GM19324 (cell line): ENCODE measurements around the gene CD302.
"Not testable (repeated sequence)": the region's sequence is repeated elsewhere in the genome, so short reads cannot be mapped to it uniquely, and the experiment has no call there.

Experiments
- ATAC-seq: cut with Tn5 transposase; IDR thresholded peaks from one replicate; pipeline ENCODE4 v1.9.1; 2021; ENCODE audit warnings: mild to moderate bottlenecking, moderate library complexity; ENCODE audit not compliant: unreplicated experiment, low FRiP score

CD302 gene

GRCh38 chr2:159797543-159798375 lies at the start of gene CD302:
CD302 (minus strand) TSS chr2:159798208; CDS start chr2:159798198, 10 bp downstream.
- no peak for ATAC-seq

- ATAC-seq = no peak
Measured at GRCh38 chr2:159846564-159846963, 48.6 kb upstream of the CD302 start.

- ATAC-seq = no peak
Measured at GRCh38 chr2:159840616-159841015, 42.6 kb upstream of the CD302 start.

GRCh38 chr2:159832858-159833257 lies 34.9 kb upstream of the CD302 start:
- no peak for ATAC-seq

- no peak for ATAC-seq
Measured at GRCh38 chr2:159832026-159832425, 34.0 kb upstream of the CD302 start.

DNA sequence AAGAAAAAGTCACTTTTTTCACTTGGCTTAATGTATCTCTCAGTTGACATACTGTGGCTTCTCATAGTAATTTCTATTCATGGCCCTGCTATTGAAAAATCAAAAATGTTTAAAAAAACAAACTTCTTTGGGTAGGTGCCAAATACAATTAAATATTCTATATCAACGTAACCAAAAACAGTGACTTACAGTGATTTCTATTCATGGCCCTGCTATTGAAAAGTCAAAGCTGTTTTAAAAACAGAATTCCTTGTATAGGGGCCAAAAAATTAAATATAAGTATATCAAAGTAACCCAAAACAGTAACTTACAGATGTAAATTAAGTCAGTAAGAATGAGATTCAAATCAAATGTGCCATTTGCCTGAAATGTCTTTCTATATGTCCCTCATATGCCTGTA lies 31.4 kb upstream of the CD302 start:
- ATAC-seq = no peak

GRCh38 chr2:159828738-159829137 lies 30.7 kb upstream of the CD302 start:
- ATAC-seq = no peak

DNA sequence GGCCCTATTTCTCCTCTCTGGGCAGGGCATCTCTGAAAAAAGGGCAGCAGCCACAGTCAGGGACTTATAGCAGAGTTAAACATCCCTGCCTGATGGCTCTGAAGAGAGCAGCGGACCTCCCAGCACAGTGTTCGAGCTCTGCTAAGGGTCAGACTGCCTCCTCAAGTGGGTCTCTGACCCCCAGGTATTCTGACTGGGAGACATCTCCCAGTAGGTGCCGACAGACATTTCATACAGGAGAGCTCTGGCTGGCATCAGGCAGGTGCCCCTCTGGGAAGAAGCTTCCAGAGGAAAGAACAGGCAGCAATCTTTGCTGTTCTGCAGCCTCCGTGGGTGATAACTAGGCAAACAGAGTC lies 24.4 kb upstream of the CD302 start:
- not testable (repeated sequence) for ATAC-seq

DNA sequence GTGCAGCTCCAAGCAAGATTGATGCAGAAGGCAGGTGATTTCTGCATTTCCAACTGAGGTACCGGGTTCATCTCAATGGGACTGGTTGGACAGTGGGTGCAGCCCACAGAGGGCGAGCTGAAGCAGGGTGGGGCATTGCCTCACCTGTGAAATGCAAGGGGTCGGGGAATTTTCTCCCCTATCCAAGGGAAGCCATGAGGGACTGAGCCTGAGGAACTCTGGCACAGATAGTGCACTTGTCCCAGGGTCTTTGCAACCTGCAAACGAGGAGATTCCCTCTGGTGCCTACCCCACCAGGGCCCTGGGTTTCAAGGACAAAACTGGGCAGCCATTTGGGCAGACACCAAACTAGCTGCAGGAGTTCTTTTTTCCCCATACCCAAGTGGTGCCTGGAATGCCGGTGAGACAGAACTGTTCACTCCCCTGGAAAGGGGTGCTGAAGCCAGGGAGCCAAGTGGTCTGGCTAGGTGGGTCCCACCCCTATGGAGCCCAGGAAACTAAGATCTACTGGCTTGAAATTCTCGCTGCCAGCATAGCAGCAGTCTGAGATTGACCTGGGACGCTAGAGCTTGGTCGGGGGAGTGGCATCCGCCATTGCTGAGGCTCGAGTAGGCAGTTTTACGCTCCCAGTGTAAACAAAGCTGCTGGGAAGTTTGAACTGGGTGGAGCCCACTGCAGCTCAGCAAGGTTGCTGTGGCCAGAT lies 23.9 kb upstream of the CD302 start:
- ATAC-seq = not testable (repeated sequence)

DNA sequence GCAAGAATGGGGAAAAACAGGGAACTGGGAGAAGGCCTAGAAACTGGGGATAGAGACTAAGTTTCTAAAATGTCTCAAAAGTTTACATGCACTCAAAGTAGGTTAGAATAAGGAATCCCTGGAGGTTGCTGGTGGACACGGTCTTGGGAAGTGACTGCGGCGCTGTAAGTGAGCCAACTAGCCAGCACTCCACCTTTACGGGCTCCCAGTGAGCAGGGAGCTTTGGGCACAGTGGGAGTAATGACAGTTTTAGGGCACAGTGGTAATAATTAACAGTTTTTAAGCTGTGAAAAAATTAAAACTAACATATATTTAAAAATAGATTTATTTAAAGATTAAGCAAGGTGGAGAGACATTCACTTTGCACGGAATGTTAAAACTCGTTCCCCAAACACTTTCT lies 20.9 kb upstream of the CD302 start:
- no peak for ATAC-seq

- no peak for ATAC-seq
Measured at GRCh38 chr2:159817283-159817682, 19.3 kb upstream of the CD302 start.

DNA sequence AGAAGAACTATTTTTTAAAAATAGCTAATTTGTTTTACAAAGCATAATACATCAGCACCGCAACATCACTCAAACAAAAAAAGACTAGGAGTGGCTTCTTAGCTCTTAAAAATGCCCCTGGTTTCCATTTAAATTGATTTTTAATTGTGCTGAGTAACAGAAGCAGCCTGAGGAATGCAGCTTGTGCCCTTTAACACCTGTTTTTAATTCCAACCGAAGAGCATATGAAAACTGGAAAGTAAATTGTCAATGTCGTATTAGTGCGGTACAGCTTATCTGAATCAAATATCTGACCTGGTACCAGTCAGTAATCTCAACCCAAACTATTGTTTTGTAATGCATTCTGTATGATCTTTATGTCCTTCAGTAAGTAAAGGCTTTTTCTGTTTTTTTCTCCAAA lies 13.2 kb upstream of the CD302 start:
- ATAC-seq = no peak

DNA sequence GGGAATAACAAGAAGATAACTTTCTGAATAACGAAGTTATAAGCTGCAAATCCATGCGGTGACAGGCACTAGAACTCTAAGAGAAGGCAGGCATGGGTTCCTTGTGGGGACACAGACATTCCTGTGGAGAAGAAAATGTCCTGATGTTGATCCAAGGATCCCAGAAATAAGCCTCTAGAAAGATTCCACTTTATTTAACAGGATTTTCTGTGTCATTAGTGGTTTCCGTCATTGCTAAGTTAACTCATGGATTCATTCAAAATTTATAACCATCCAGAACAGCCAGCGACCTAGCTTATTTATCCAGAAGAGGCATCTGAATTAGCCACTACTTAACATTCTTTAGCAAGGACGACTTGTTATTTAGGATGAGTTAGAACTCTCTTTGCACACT lies 10.0 kb upstream of the CD302 start:
- no peak for ATAC-seq

GRCh38 chr2:159807183-159808031 lies 9.4 kb upstream of the CD302 start:
- ATAC-seq = no peak

GRCh38 chr2:159804941-159805340 lies 6.9 kb upstream of the CD302 start:
- no peak for ATAC-seq

DNA sequence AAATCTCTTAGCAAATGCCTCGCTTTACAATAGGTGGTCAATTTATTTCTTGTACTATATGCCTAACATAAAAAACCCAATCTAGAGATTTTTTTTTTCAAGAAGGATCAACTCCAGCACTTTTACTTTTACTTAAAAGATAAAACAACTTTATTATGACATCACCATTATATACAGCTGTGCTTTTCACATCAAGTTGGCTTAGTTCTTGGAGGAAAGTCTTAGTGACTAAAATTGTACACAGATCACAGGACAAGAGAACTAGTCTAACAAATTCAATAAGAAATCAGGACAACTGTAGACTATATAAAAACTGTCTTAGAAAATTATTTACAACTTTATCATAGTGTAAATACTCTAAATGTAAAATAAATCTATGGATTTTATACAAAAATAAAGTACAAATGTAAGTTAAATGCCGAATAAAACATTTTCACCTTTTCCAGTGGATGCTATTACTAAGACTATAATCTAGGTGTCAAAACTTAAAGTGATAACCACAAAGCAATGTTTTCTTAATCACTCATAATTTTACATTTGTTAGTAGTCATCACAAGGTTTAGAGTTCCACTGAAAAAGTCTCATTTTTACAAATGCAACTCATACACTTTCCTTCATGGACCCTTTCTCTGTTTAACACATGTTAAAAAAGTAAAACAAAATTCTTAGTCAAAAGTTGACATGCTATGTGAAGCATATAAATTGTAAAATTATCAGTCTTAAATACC lies 5.4 kb upstream of the CD302 start:
- ATAC-seq = no peak

DNA sequence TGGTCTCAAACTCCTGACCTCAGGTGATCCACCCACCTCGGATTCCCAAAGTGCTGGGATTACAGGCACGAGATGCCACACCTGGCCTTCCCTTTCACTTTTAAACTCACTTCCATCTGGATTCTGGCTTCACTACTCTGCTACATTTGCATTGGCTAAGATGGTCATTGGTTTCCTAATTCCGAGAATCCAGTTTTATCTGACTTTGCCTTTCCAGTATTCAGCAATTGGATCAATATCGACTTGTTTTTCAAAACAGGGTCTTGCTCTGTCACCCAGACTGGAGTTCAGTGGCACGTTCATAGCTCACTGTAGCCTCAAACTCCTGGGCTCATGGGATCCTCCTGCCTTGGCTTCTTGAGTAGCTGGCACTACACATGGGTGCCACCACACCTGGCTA lies 4.7 kb upstream of the CD302 start:
- no peak for ATAC-seq

DNA sequence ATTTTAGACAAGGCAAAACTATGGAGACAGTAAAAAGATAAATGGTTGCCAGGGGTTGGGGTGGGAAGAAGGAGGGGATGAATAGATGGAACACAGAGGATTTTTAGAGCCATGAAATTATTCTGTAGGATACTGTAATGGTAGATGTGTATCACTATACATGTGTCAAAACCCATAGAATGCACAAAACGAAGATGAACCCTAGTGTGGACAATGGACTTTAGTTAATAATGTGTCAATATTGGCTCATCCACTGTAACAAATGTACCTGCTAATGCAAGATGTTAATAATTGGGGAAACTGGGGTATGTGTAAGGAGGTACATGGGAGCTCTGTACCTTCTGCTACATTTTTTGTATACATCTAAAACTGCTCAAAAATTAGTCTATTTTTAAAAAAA lies 1.8 kb upstream of the CD302 start:
- ATAC-seq = no peak

- no peak for ATAC-seq
Measured at GRCh38 chr2:159798376-159798725, 343 bp upstream of the CD302 start.

GRCh38 chr2:159797225-159797542 lies 824 bp downstream of the CD302 start:
- no peak for ATAC-seq
